NCI-H2029 (cell line): ENCODE results near the gene ZNF550.
A peak's percentile ranks its signal among the peaks of the same experiment; 100 is the strongest.
"Not testable (repeated sequence)": the region's sequence is repeated elsewhere in the genome, so short reads cannot be mapped to it uniquely, and the experiment has no call there.

Experiments used
- DNase-seq: peaks from one replicate; lab custom pipeline; 2025; lab: John Stamatoyannopoulos, UW

The ZNF550 gene

GRCh38 chr19:57527136-57527881 is 32.4 kb downstream of the ZNF550 start, which contains the start of gene ZNF549:
TSS of gene ZNF549 (plus strand) at chr19:57527356. CDS start at chr19:57527574, 218 bp downstream.
- peak; percentile 95 for DNase-seq

GRCh38 chr19:57518021-57518420 is 41.6 kb downstream of the ZNF550 start:
- DNase-seq, result not testable (repeated sequence)

GRCh38 chr19:57515255-57515654 is 44.4 kb downstream of the ZNF550 start:
- DNase-seq, result no peak

GRCh38 chr19:57512845-57513244 is 46.8 kb downstream of the ZNF550 start:
- no peak for DNase-seq

GRCh38 chr19:57511484-57511883 is 48.2 kb downstream of the ZNF550 start:
- DNase-seq, result no peak

- no peak for DNase-seq
Measured at GRCh38 chr19:57506163-57506562, 53.5 kb downstream of the ZNF550 start.

GRCh38 chr19:57500400-57500799 is 59.3 kb downstream of the ZNF550 start:
- not testable (repeated sequence) for DNase-seq

GRCh38 chr19:57499680-57500395 is 59.8 kb downstream of the ZNF550 start, which contains the start of gene ZNF773:
TSS of gene ZNF773 (plus strand) at chr19:57499938. CDS start at chr19:57500081, 143 bp downstream.
- DNase-seq, result peak; percentile 91

GRCh38 chr19:57499332-57499679 is 60.4 kb downstream of the ZNF550 start:
- DNase-seq, result not testable (repeated sequence)

- not testable (repeated sequence) for DNase-seq
Measured at GRCh38 chr19:57488299-57488644, 71.4 kb downstream of the ZNF550 start.

- DNase-seq, result peak; percentile 92
Measured at GRCh38 chr19:57487477-57488298, 72.0 kb downstream of the ZNF550 start, which contains the start of gene ZNF419. TSS of gene ZNF419 (plus strand) at chr19:57487750. CDS start at chr19:57487951, 201 bp downstream.
